Stomach smooth muscle (tissue), 2 donors: ENCODE data around the gene GLIS2.

Experiments
- H3K27ac ChIP-seq: one replicate; pipeline ENCODE4 v1.7.0; 2013; ENCODE audit warnings: mild to moderate bottlenecking, low read length, inconsistent platforms
- H3K27me3 ChIP-seq, 2 donors: one replicate each; pipeline ENCODE4 v1.7.0; 2013; ENCODE audit warnings: low read length in 2 of 2; ENCODE audit not compliant: insufficient read depth in 2 of 2, control insufficient read depth in 1 of 2
- H3K36me3 ChIP-seq, 2 donors: one replicate each; pipeline ENCODE4 v1.7.0; 2013; ENCODE audit warnings: low read length in 2 of 2; ENCODE audit not compliant: control insufficient read depth in 2 of 2, insufficient read depth in 2 of 2
- H3K4me1 ChIP-seq: one replicate; pipeline ENCODE4 v1.7.0; 2013; ENCODE audit warnings: low read length; ENCODE audit not compliant: control insufficient read depth, insufficient read depth
- H3K4me3 ChIP-seq, 2 donors: one replicate each; pipeline ENCODE4 v1.7.0; 2013; ENCODE audit warnings: low read length in 2 of 2
- H3K9ac ChIP-seq, 2 donors: one replicate each; pipeline ENCODE4 v1.7.0; 2013; ENCODE audit warnings: low read length in 2 of 2, mild to moderate bottlenecking in 1 of 2
- H3K9me3 ChIP-seq, 2 donors: one replicate each; pipeline ENCODE4 v1.7.0; 2013; ENCODE audit warnings: low read length in 2 of 2; ENCODE audit not compliant: control insufficient read depth in 2 of 2
- donor health status: healthy.
- donor health status: Pancreatic carcinoma.

Gene GLIS2

DNA sequence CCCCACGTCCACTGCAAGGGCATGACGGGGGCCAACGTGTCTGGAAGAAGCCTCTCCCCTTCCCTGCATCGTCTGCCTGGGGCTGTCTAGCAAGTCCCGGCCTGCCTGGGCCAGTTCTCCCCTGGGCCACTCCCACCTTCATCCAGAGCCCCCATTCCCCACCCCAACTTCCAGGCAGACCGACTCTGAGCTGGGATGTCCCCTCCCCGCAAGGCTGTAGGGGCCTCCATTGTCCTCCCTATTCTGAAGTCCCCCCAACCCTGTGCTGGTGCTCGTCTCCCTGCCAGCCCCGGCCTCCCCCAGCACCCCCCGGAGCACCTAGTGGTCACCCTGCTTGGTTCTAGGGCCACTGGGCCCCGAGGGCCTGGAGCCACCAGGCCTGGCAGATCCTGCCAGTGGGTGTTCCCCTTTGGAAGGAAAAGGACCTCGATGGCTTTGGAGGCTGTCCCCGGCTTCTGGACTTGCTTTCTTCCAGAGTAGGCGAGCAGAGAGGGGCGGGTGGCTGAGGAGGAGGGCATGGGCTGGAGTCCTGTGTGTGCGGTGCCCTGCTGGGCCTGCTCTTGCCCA lies 4.8 kb downstream of the GLIS2 start:
- Histone ChIP-seq H3K36me3 (no peaks in the 10 kb centered on the region), H3K27me3 (no peaks in the 10 kb centered on the region), H3K4me3 (peak overlapping the region in 1 of 2 donors; percentile 29), H3K27ac (peak overlapping the region; percentile 31), H3K9me3 (no peaks in the 10 kb centered on the region), H3K9ac (peak overlapping the region in 1 of 2 donors; percentile 22), H3K4me1 (peaks cover 81% of the 10 kb centered on the region)

DNA sequence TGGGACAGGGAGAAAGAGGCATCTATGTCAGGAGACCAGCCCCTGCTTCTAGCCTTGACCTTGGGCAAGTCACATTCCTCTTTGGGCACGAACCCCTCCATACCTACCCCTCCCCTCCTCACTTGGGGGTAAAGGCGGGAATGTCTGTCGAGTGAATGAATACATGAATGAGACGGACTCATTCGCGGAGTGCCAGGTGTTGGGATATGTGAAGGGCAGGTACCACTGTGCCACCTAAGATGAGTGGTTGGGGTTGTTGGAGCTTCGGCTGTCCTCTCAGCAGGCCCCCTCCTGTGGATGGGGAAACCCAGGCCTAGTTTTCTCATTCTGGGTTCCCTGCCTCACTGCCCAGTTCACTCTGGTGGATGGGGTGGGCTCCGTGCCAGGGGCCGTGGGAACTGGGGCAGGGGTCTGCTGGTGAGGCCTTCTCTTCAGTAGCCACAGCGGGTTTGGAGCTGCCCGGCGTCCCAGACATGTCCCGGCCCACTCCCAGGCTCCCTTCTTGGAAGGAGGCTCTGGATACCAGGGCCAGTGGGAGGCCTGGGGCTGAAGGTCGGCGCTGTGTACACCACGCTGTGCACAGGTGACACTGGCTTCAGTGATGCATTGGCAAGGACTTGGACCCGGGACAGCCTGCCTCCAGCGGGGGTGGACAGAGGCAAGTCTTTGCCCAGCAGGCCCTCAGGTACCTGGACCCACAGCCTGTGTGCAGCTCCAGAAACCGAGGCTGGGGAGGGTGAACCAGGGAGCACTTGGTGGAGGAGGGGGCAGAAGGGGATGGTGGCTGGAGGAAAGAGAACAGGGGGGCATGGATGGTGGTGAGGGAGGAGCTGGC lies 5.6 kb downstream of the GLIS2 start:
- H3K27me3 ChIP-seq: no peaks in the 10 kb centered on the region
- H3K36me3 ChIP-seq: no peaks in the 10 kb centered on the region
- no peak overlapping the region for H3K27ac ChIP-seq
- H3K4me3 ChIP-seq: no peak overlapping the region
- peaks cover 81% of the 10 kb centered on the region for H3K4me1 ChIP-seq
- no peaks in the 10 kb centered on the region for H3K9me3 ChIP-seq
- H3K9ac ChIP-seq: no peak overlapping the region

DNA sequence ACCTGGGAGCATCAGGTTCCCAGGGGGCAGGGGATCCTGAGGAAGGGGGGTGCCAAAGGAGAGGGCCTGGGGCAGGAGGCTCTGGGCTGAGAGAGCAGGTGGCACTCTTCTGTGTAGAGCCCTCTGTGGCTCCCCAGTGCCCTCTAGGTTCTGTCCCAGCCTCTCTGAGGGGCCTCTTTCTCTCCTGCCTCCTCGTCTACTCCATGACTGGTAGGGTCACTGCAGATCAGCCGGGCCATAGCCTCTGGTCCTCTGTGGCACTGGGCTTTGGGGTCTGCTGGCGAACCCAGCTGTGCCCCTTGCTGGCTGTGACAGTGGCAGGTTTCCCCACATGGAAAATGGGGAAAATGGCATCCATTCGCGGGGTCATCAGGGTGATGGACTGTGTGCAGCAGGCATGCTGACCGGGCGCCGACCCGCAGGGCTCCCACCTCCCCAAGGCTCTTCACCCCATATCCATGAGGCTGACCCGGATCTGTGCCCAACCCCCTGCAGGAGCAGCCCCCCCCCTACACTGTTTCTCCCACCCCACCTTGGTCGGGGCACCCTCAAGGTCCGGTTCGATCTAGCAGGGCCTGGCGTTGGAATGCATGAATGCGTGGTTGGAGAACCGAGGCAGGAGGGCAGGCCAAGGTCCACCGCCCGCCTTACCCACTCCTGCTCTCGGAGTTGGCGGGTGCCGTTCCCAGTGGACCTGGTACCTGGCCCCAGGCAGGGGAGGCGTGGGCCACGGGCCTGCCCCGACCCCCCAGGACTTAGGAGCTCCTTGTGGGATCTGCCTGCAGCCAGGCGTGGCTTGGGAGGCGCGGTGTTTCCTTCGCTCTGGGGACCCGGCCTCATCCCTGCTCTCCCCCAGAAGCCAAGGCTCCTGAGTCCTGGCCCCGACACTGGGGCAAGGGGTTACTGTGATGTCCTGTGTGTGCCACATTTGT lies 6.5 kb downstream of the GLIS2 start:
- no peaks in the 10 kb centered on the region for H3K27me3 ChIP-seq
- no peak overlapping the region for H3K4me3 ChIP-seq
- no peaks in the 10 kb centered on the region for H3K36me3 ChIP-seq
- H3K27ac ChIP-seq: peak overlapping the region; percentile 74
- H3K9me3 ChIP-seq: no peaks in the 10 kb centered on the region
- H3K4me1 ChIP-seq: peaks cover 80% of the 10 kb centered on the region
- no peak overlapping the region for H3K9ac ChIP-seq

DNA sequence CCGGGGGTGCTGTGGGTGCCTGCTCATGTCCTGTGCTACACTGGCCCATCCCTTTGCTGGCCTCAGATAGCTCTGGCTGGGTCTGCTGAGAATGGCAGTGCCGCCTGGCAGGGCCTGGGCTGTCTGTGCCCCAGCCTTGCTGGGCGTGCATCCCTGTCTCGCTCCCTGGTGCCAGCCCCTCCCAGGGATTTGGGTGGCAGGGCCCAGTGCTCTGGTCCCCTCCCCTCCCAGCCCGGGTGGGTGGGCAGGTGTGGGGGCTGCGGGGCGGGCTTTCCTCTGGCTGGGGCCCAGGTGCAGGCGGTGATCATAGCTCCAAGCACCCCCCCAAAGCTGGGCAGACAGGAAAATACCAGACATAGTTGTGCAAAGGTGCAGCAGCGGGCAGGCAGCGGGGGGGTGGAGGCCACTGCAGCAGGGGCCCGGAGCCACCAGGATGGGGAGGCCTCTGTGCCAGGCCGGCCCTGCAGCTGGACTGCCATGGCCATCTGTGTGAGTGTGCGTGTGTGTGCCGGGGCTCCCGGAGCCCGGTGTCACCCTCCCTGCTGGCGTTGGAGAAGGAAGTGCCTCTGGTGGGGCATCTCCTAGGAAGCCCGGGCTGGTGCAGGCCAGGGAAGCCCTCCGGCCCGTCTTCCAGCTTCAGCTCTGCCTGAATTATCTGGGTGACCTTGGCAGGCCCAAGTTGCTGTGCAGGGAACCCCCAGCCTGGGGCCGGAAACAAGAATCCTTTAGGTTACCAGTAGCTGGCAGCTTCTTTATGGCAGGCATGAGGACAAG lies 7.4 kb downstream of the GLIS2 start:
- H3K9ac ChIP-seq: peak overlapping the region; percentile 51 to 70
- no peaks in the 10 kb centered on the region for H3K36me3 ChIP-seq
- H3K4me1 ChIP-seq: peaks cover 79% of the 10 kb centered on the region
- peak overlapping the region; percentile 1 to 52 for H3K4me3 ChIP-seq
- peak overlapping the region; percentile 74 for H3K27ac ChIP-seq
- no peaks in the 10 kb centered on the region for H3K9me3 ChIP-seq
- H3K27me3 ChIP-seq: no peaks in the 10 kb centered on the region

DNA sequence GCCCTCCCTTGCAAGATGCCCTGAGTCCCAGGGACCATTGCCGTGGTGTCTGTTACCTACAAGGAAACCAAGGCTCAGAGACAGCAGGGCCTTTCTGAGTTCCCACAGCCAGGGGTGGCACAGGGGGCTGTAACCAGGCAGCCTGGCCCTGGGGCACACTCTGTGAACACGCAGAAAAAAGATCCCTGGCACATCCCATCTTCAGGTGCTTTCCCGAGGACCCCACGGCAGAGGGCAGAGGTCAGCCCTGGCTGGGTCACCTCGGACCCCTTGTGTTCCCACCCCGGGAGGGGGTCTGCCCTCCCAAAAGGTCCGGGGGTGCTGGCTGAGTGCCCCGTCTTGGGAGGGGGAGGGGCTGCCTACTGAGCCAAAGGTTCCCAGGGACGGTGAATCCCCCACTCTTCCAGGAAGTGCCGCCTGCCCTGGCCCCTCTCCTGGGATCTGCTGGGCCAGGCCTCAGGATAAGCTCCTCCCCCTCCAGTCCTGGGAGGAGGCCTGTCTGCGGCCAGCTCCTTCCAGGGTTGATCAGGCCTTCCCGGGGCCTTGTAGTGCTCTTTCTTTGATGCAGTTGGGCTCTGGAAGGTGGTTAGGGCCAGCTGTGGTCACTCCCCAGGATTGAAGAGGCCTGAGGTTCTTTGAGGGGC lies 8.1 kb downstream of the GLIS2 start:
- no peaks in the 10 kb centered on the region for H3K9me3 ChIP-seq
- no peaks in the 10 kb centered on the region for H3K27me3 ChIP-seq
- peak overlapping the region; percentile 74 for H3K27ac ChIP-seq
- no peaks in the 10 kb centered on the region for H3K36me3 ChIP-seq
- H3K4me1 ChIP-seq: peaks cover 80% of the 10 kb centered on the region
- peak overlapping the region; percentile 51 to 70 for H3K9ac ChIP-seq
- H3K4me3 ChIP-seq: peak overlapping the region; percentile 1 to 52

DNA sequence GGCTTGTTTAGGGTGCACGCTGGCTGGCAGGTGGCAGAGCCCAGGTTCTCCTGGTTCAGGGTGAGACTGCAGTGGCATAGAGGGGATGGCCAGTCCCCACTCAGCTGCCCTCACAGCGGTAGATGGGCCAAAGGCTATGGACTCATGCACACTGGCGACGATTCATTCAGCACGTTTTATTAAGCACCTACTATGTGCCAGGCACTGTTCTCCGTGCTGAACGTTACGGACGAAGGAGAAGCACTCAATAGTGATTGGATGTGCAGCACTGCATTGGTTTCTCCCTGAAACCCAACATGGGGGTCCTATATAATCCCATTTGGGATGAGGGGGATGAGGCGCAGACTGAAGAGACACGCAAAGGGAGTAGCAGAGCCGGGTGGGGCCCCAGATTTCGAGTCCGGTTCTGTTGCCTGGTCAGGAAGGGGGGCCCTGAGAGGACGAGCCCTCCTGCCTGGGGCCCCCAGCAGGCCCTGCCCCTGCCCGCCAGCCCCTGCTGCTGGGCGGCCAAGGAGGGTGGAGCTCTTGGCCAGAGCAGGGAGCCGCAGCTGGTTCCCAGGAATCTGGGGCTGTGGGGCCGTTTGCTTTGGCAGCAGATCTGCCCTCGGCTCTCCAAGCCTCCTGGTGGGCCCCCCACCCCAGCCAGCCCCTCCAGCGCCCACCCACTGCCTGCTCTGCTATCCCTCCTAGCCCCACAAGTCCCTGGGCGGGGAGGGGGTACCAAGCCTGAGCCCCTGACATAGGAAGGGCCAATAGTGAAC lies 8.8 kb downstream of the GLIS2 start:
- Histone ChIP-seq H3K36me3 (no peaks in the 10 kb centered on the region), H3K27me3 (no peaks in the 10 kb centered on the region), H3K27ac (peak overlapping the region; percentile 74), H3K4me1 (peaks cover 80% of the 10 kb centered on the region), H3K9me3 (no peaks in the 10 kb centered on the region), H3K4me3 (peak overlapping the region in 1 of 2 donors; percentile 52), H3K9ac (peak overlapping the region; percentile 33 to 51)

DNA sequence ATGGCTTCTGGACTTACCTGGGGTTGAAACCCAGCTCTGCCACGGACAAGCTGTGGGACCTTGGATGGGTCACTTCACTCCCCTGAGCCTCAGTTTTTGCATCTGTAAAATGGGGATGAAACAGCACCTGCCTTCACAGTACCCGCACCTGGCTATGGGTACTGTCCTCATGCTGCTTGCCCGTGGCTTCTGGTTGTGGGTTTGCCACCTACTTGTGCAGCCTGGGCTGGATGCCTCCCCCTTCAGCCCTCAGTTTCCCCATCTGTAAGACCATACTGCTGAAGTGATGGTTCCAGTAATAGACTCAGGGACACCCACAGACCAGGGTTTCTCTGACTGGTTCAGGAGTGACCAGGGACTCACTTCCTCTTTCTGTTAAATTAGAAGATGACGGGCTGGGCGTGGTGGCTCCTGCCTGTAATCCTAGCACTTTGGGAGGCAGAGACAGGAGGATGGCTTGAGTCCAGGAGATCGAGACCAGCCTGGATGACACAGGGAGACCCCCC lies 9.4 kb downstream of the GLIS2 start:
- Histone ChIP-seq H3K4me1 (peaks cover 78% of the 10 kb centered on the region), H3K36me3 (no peaks in the 10 kb centered on the region), H3K4me3 (no peak overlapping the region), H3K9me3 (no peaks in the 10 kb centered on the region), H3K27me3 (no peaks in the 10 kb centered on the region), H3K27ac (peak overlapping the region; percentile 74), H3K9ac (peak overlapping the region; percentile 33 to 42)

DNA sequence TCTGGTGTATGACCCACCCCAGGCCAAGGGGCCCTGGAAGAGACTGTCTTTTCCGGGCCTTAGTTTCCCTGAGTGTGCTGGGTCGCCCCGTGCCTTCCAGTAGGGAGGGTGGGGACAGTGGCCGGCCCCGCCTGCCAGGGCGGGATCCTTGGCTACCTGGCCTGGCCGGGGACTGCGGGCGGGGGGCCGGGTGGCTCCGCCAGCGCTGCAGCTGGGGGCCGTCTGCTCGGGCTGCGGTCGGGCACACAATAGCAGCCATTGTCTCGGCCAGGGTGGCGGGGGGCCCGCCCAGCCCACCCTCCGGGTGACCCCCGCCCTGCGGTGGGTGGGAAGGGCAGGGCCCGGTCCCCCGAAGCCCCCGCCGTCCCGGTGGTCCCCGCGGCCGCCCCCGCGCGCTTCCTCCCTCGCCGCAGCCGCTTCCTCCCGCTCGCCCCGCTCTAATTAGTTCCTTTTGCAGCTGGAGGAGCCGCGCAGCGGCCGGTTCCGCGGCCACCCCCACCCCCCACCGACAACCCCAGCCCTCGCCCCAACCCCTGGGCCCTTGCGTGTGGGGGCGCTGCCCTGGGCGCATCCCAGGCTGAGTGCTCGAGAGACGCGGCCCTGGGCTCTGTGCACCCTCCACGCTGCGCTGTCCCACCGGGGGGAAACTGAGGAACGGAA lies 11.6 kb downstream of the GLIS2 start:
- Histone ChIP-seq H3K36me3 (peaks cover 0 to 3% of the 10 kb centered on the region in 2 donors), H3K4me1 (peaks cover 68% of the 10 kb centered on the region), H3K27ac (peak overlapping the region; percentile 80), H3K9me3 (no peaks in the 10 kb centered on the region), H3K9ac (peak overlapping the region; percentile 58 to 68), H3K27me3 (no peaks in the 10 kb centered on the region), H3K4me3 (peak overlapping the region; percentile 46 to 75)
